Measurements from ENCODE around the gene TBC1D19. TPM values are rescaled to one million over a fixed set of nuclear protein-coding genes. Genes with fewer than 3 reads are reported as not detected.

The TBC1D19 gene
- total and polyA plus RNA-seq, 2 of the 4 experiments (the other 2 are of a cell fraction) = 9.9 to 17.6 TPM

DNA sequence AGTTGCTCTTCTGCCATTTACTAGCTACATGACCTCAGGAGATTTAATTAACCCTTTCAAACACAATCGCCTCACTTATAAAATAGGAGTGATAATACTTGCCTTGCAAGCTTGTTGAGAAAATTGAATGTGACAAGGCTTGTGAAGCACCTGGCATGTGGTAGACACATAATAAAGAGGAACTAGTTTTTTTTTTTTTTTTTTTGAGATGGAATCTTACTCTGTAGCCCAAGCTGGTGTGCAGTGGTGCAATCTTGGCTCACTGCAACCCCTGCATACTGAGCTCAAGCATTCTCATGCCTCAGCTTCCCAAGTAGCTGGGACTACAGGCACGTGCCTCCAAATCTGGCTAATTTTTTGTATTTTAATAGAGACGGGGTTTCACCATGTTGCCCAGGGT, 203.0 kb downstream of the TBC1D19 start:
- Histone ChIP-seq H3K4ac (ENCODE audit: low read depth, low read length) (no peak overlapping the region), H3K27me3 (ENCODE audit: control insufficient read depth, insufficient read depth, low read length) (no peaks in the 10 kb centered on the region), H3K36me3 (ENCODE audit: control insufficient read depth, insufficient read depth, low read length) (no peaks in the 10 kb centered on the region), H2BK20ac (ENCODE audit: low read depth, low read length) (no peak overlapping the region), H4K20me1 (ENCODE audit: insufficient read depth, low read length) (no peaks in the 10 kb centered on the region), H3K56ac (ENCODE audit: extremely low read depth, insufficient read depth, low read length) (no peak overlapping the region), H3K9ac (ENCODE audit: low read depth, low read length) (no peak overlapping the region), H2BK5ac (ENCODE audit: low read depth, low read length, poor library complexity, severe bottlenecking) (no peak overlapping the region), H2AFZ (replicated peaks; ENCODE audit: low read length, poor library complexity) (no peak overlapping the region), H3K4me1 (ENCODE audit: control insufficient read depth, insufficient read depth, low read length) (peaks cover 9% of the 10 kb centered on the region), H3K18ac (ENCODE audit: low read depth, low read length) (no peak overlapping the region), H3K14ac (replicated peaks; ENCODE audit: low read depth, low read length) (no peak overlapping the region), H4K5ac (ENCODE audit: low read depth, low read length) (no peak overlapping the region), H4K91ac (ENCODE audit: insufficient read depth, low read depth, low read length) (no peak overlapping the region), H2AK5ac (ENCODE audit: low read depth, low read length) (no peak overlapping the region), H3K9me1 (ENCODE audit: insufficient read depth, low read length) (peaks cover 6% of the 10 kb centered on the region), H2BK15ac (ENCODE audit: low read depth, low read length) (no peak overlapping the region), H4K8ac (ENCODE audit: low read depth in 2 of 2, low read length in 2 of 2) (no peak overlapping the region), H3K9me3 (ENCODE audit: control insufficient read depth, insufficient read depth, low read length) (no peaks in the 10 kb centered on the region), H2AK9ac (replicated peaks; ENCODE audit: low read depth, low read length, poor library complexity) (no peak overlapping the region), H3K4me3 (ENCODE audit: insufficient read depth, low read depth, low read length) (no peak overlapping the region), H3K27ac (ENCODE audit: insufficient read depth, low read length) (no peak overlapping the region), H3K79me1 (ENCODE audit: low read depth in 1 of 2, low read length in 2 of 2) (no peaks in the 10 kb centered on the region), H2BK120ac (ENCODE audit: low read depth, low read length) (no peak overlapping the region), H3K4me2 (ENCODE audit: low read depth, low read length) (no peak overlapping the region), H3K23ac (ENCODE audit: low read depth, low read length) (no peak overlapping the region)
- in situ Hi-C loops (cut with MboI; ENCODE audit: low sequenced_read_pairs) (no loop called here), intact Hi-C loops (cut with micrococcal nuclease) (no loop called here), dilution Hi-C loops (cut with HindIII; ENCODE audit: low sequenced_read_pairs, unreplicated experiment) (no loop called here)
- WGBS, 2 experiments (ENCODE audit: extremely low coverage in 2 of 2, insufficient read length in 1 of 2) = no CpG with 5 or more reads among the region's 3 CpGs
- no TSS peak for BruUV-seq (replicated peaks)
- CTCF ChIA-PET = no interaction called here
- POLR2A ChIA-PET (ENCODE audit: unreplicated experiment) = no interaction called here
- no peak for TF ChIP-seq RCOR1 (IDR thresholded peaks at IDR 0.05; ENCODE audit: insufficient replicate concordance, low read length)
- TF ChIP-seq MXI1 (IDR thresholded peaks at IDR 0.05; ENCODE audit: borderline replicate concordance, low read depth, low read length) = no peak
- TF ChIP-seq, protein P1, sequence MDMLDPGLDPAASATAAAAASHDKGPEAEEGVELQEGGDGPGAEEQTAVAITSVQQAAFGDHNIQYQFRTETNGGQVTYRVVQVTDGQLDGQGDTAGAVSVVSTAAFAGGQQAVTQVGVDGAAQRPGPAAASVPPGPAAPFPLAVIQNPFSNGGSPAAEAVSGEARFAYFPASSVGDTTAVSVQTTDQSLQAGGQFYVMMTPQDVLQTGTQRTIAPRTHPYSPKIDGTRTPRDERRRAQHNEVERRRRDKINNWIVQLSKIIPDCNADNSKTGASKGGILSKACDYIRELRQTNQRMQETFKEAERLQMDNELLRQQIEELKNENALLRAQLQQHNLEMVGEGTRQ (IDR thresholded peaks at IDR 0.05; ENCODE audit: low read depth, low read length) = no peak
- TF ChIP-seq BHLHE40 (IDR thresholded peaks at IDR 0.05; ENCODE audit: low read depth, low read length) = no peak
- TF ChIP-seq MAZ (IDR thresholded peaks at IDR 0.05; ENCODE audit: borderline replicate concordance, low read depth, low read length) = no peak
- TF ChIP-seq POLR2A (IDR thresholded peaks at IDR 0.05; ENCODE audit: low read depth, low read length) = no peak
- ATAC-seq (ENCODE audit: low read depth) = no peak
- no peak for DNase-seq

Data from IMR-90 (cell line).